Left colon (tissue), 2 donors: ENCODE data around the gene IL22RA2. TPM values are rescaled to one million over a fixed set of nuclear protein-coding genes. Genes with fewer than 3 reads are reported as not detected.
"Not testable (repeated sequence)": the region's sequence is repeated elsewhere in the genome, so short reads cannot be mapped to it uniquely, and the experiment has no call there.

ENCODE experiments used
- ATAC-seq: fragments of 200-7000 bp; cut with Tn5 transposase; one replicate; pipeline ENCODE4 v1.9.1; 2020; ENCODE audit warnings: mild to moderate bottlenecking, moderate library complexity
- DNase-seq, 2 donors: peaks; one replicate each; pipeline ENCODE4 v3.0.0-alpha.2; 2020
- intact Hi-C, 2 donors: fragments of 100-400 bp; cut with DNase I in 1 of 2; cut with micrococcal nuclease in 1 of 2; formaldehyde crosslinking; loops; one replicate each; pipeline versions ENCODE4 v1.11.2 to v1.14.0; 2022; cut with DNase I, micrococcal nuclease
- long read RNA-seq: library from polyadenylated mRNA; unstranded; transcript quantifications from one replicate; pipeline ENCODE4 v2.0.0, GENCODE V29; 2021
- total RNA-seq, 2 donors: library from RNA; stranded (reverse); fragmentation: NEBNext Ultra II Directional; extraction: Animal tissue kit (Norgen Biotek cat#: 25700); gene quantifications; one replicate each; pipeline ENCODE4 v1.2.1, GENCODE V29; 2021
- donor health status: DM: no; HTN: no; CAD: no.
- donor health status: DM: yes; HTN: yes; CAD: no.

Gene IL22RA2
- total RNA-seq: not detected
- long read RNA-seq: 0 reads

- intact Hi-C loops: no loop called here
- no peak for ATAC-seq
These were observed at the start of gene IL22RA2 for GRCh38 chr6:137173501-137173900. Gene IL22RA2 (minus strand): TSS chr6:137173644. CDS start chr6:137161749, 11,895 bp downstream.

DNA sequence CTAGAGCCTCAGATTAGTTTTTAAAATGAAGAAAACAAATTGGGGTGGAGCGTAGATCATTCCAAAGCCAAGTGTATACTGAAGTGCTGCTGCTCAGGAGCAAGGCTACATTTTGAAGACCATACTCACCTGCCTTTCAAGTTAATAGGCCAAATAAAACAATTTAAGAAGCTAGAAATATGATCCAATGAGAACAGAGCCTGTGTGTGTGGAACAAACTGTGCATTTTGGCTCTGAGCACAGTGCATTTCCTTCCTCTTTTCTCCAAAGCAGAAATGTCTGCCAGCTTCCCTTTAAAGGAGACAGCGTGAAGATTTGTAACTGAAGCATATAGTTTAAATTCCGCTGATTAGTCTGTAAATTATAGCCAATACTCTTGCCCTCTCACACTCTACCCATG is 48.9 kb upstream of the IL22RA2 start:
- no peak for ATAC-seq
- intact Hi-C loops: no loop called here

More at GRCh38 chr6:137173501-137173900, at the start of gene IL22RA2:
- no peak for DNase-seq

GRCh38 chr6:137219664-137220252 is 46.3 kb upstream of the IL22RA2 start:
- ATAC-seq (no peak), DNase-seq (no peak)
- intact Hi-C loops: no loop called here

More for the DNA sequence above, 48.9 kb upstream of the IL22RA2 start:
- no peak for DNase-seq

DNA sequence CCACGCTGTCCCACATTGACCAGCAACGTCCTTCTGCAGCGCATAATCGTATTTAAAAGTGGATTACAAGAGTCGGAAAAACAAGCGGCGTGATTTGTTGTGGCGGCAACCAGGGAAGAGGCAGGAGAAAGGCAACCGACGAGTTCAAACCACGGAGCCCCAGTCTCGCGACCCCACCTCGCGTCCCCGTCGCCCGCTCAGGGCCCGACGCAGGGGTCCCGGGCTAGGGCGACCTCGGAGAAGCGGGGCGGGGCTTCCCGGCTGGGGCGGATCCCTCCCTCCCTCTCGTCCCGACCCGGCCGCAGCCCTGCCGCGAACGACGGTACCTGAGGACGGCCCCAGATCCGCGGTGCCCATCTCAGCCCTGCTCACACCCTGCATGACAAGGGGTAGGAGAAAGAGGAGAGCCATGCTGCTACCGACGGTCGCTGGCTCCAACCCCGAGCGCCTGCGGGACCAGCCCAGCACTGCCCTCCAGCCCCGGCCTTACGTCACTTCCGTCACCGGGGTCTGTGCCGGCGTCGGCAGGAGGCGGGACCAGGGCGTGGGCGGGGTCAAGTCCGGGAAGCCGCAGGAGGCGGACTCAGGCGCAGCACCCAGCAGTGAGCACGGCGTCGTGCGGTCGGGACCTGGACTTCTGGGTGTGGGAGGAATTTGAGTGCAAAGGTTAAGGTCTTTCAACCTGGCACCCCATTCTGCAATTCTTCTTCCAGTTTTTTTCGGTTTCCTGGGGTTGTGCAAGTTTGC is 45.6 kb upstream of the IL22RA2 start, which contains the start of gene IFNGR1:
Gene IFNGR1, minus strand, starts transcription at position 469 of the 747 bp plus-strand sequence. Its CDS starts 58 bp downstream, at position 411.
- ATAC-seq (peak; percentile 92), DNase-seq (peak; percentile 98 to 99)
- intact Hi-C loops: no loop called here

DNA sequence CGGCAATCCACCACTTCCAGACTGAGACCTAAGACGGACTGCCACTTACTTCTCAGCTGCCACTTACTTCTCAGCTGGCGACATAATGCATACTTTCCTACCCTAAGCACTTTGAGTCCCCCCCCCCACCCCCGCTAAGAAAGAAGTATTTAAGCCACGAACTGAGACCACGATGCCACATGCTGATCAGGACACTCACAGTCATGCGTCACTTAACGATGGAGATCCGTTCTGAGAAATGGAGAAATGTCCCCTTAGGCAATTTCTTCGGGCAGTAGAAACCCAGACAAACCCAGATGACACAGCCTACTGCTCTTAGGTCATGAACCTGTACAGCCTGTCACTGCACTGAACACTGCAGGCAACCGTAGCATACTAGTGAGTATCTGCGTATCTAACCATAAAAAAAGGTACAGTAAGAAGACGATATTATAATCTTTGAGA is 45.1 kb upstream of the IL22RA2 start:
- intact Hi-C loops: no loop called here
- peak; percentile 61 for ATAC-seq
- peak; percentile 35 to 68 for DNase-seq

GRCh38 chr6:137217801-137218472 is 44.5 kb upstream of the IL22RA2 start:
- intact Hi-C loops: no loop called here

GRCh38 chr6:137216875-137217553 is 43.6 kb upstream of the IL22RA2 start:
- no peak for DNase-seq
- ATAC-seq: no peak
- intact Hi-C loops: no loop called here

More at GRCh38 chr6:137217801-137218472, 44.5 kb upstream of the IL22RA2 start:
- ATAC-seq (peak; percentile 63), DNase-seq (peak; percentile 47 to 66)

DNA sequence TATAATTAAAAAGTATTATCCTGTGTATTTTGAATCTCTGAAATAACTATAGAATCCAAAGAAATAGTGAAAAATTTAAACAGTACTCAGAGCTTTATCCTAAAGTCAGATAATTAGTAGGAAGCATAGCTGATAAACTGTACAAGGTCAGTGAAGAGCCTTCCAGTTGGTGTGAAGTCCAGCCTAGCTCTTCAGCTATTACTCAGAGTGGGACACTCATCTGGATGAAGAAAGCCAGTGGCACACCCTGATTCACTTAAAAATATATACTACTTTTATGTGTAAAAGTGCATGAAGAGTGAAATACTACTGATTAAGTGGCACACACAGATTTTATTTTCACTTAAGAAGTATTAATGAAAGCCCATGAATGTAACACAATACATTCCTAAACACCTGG is 42.7 kb upstream of the IL22RA2 start:
- DNase-seq (no peak), ATAC-seq (no peak)
- intact Hi-C loops: no loop called here

DNA sequence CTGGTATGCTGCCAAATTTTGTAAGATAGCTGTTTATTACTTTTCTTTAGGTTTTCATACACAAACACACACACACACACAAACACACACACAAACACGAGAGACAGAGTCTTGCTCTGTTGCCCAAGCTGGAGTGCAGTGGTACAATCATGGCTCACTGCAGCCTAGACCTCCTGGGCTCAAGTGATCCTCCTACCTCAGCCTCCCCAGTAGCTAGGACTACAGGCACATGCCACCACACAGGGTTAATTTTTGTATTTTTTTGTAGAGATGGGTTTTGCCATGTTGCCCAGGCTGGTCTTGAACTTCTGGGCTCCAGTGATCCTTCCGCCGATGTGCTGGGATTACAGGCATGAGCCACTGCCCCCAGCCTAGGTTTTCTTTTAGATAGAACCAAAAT is 42.2 kb upstream of the IL22RA2 start:
- intact Hi-C loops, DNase-seq, ATAC-seq: not testable (repeated sequence)

GRCh38 chr6:137214931-137215330 is 41.5 kb upstream of the IL22RA2 start:
- ATAC-seq: no peak
- intact Hi-C loops: no loop called here
- no peak for DNase-seq

DNA sequence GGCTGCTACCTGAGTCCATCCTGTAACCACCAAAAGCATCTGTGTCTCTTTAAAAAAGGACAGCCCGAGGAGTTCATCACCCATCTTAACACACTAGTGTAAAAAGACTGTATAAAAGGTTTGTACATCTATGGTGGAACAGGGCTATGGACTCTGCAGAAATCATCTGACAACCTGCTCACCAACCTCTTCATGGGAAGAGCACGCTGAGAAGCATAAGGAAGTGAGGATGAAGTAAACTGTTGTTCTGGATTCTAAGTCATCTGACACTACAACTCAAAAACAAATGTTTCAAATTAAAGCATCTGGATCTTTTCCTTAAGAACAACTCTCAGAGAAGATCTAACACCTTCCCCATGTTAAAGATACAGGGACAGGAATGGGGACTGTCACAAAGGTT is 40.4 kb upstream of the IL22RA2 start:
- no peak for DNase-seq
- ATAC-seq: no peak
- intact Hi-C loops: no loop called here

GRCh38 chr6:137213331-137213740 is 39.9 kb upstream of the IL22RA2 start:
- intact Hi-C loops: no loop called here

DNA sequence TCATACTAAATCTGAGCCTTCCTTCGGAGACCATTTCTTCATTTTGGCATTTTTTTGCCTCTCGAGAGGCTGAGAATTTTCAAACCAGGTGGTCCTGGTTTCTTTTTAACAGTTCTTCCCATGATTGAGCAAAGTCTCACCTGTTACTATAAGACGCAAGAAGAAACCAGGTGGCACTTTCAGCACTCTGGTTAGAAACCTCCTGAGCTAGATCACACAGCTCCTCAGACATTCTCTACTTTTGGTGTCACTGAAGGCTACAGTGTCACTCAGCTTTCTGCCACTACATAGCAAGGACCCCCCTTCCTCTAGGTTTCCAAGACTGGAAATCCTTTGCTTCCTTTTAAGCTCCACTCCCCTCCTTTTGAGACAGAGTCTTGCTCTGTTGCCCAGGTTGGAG is 38.5 kb upstream of the IL22RA2 start:
- no peak for ATAC-seq
- DNase-seq: no peak
- intact Hi-C loops: no loop called here

More at GRCh38 chr6:137213331-137213740, 39.9 kb upstream of the IL22RA2 start:
- ATAC-seq (no peak), DNase-seq (no peak)

DNA sequence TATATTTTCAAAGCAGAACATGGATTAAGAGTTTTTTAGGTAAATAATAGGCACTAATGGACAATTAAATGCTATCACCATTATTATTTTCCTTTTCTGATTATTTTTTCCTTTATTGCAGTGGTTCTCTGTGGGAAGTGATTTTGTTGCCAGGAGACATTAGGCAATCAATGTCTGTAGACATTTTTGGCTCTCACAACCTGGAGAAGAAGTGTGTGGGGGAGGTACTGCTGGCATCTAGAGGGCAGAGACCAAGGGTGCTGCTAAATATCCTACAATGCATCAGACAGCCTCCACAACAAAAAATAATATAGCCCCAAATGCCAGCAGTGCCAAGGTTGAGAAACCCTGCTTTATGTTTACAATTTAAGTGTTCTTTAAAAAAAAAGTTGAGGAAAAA is 37.5 kb upstream of the IL22RA2 start:
- intact Hi-C loops: no loop called here
- ATAC-seq: no peak
- no peak for DNase-seq

GRCh38 chr6:137208279-137208678 is 34.8 kb upstream of the IL22RA2 start:
- ATAC-seq (no peak), DNase-seq (no peak)
- intact Hi-C loops: no loop called here

- ATAC-seq, intact Hi-C loops, DNase-seq: not testable (repeated sequence)
These were observed 34.0 kb upstream of the IL22RA2 start for GRCh38 chr6:137207457-137207856.

DNA sequence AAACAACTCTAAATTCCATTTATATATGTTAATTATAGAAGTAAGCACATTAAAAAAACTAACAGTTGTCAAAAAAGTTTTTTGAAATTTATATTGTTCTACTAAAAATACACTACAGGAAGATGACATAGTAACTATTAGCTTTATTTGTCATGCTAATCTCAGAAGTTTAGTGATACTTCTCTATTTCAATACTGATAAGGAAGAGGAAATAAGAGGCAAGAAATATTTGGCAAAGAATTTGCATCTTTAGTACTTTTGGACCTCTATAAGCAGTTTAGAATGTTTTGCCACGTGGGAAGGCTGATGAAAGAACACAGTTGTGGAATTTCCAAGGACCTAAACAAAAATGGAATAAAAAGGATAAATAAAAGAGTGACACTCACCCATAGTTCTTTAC is 33.1 kb upstream of the IL22RA2 start:
- ATAC-seq: no peak
- intact Hi-C loops: no loop called here

DNA sequence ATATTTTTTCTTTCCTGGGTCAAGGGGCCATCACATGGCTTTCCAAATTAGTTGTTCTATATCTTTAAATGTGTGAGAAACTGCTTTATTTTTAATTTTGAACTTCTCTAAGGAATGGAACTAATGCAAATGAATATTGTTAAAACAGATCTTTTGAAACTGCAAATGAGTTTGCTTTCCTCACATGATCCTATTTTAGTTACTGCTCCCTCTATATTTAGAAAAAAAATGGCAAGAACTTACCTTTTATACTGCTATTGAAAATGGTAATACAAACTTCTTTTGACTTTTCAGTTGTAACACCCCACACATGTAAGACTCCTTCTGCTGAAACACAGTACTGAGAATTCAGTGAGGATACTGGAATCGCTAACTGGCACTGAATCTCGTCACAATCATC is 29.8 kb upstream of the IL22RA2 start:
- ATAC-seq (no peak), DNase-seq (no peak)
- intact Hi-C loops: no loop called here

More for the DNA sequence above, 33.1 kb upstream of the IL22RA2 start:
- DNase-seq: no peak

GRCh38 chr6:137202078-137202477 is 28.6 kb upstream of the IL22RA2 start:
- ATAC-seq: no peak
- DNase-seq: no peak
- intact Hi-C loops: no loop called here
